Karpas-422 (cell line): Measurements from ENCODE around the gene MGRN1. TPM values are rescaled to one million over a fixed set of nuclear protein-coding genes. Genes with fewer than 3 reads are reported as not detected.

Experiments
- DNase-seq: peaks from one replicate; pipeline ENCODE4 v3.0.0-alpha.2; 2015
- H2AFZ ChIP-seq: fragments of 200-600 bp; sonication (generic); 2 replicates; pipeline ENCODE4 v1.6.1; 2014; ENCODE audit warnings: antibody characterized with exemption, low read length, mixed read lengths
- H3K27ac ChIP-seq: fragments of 200-600 bp; sonication (generic); 2 replicates; pipeline ENCODE4 v1.5.1; 2014; ENCODE audit warnings: mild to moderate bottlenecking, low read length, moderate library complexity
- H3K27me3 ChIP-seq: fragments of 200-600 bp; sonication (generic); 2 replicates; pipeline ENCODE4 v1.6.1; 2014; ENCODE audit warnings: low read length, mixed read lengths
- H3K36me3 ChIP-seq: fragments of 200-600 bp; sonication (generic); 2 replicates; pipeline ENCODE4 v1.6.1; 2014; ENCODE audit warnings: low read length, mixed read lengths; ENCODE audit not compliant: insufficient read depth
- H3K4me1 ChIP-seq: fragments of 200-600 bp; sonication (generic); 2 replicates; pipeline ENCODE4 v1.6.1; 2014; ENCODE audit warnings: mild to moderate bottlenecking, low read length, mixed read lengths
- H3K4me2 ChIP-seq: fragments of 200-600 bp; sonication (generic); 2 replicates; pipeline ENCODE4 v1.6.1; 2014; ENCODE audit warnings: low read length, low read depth, mild to moderate bottlenecking; ENCODE audit not compliant: poor library complexity, severe bottlenecking
- H3K4me3 ChIP-seq: fragments of 200-600 bp; sonication (generic); 2 replicates; pipeline ENCODE4 v1.5.1; 2014; ENCODE audit warnings: mild to moderate bottlenecking, antibody characterized with exemption, low read length, mixed read lengths
- H3K79me2 ChIP-seq: fragments of 200-600 bp; sonication (generic); 2 replicates; pipeline ENCODE4 v1.6.1; 2014; ENCODE audit warnings: mild to moderate bottlenecking, low read length, mixed read lengths
- H3K9ac ChIP-seq: fragments of 200-600 bp; sonication (generic); 2 replicates; pipeline ENCODE4 v1.6.0; 2014; ENCODE audit warnings: low read length
- H3K9me2 ChIP-seq: fragments of 200-600 bp; sonication (generic), shearing (Covaris generic); replicated peaks from 2 replicates; pipeline ENCODE4 v1.6.0; 2014; ENCODE audit warnings: mild to moderate bottlenecking, low read length, moderate library complexity; ENCODE audit not compliant: insufficient read depth
- H3K9me3 ChIP-seq: fragments of 300-700, 200-600 bp; sonication (generic); 2 replicates; pipeline ENCODE4 v1.6.1; 2014; ENCODE audit warnings: low read length, mixed read lengths
- H4K20me1 ChIP-seq: fragments of 200-600 bp; sonication (generic); 2 replicates; pipeline ENCODE4 v1.6.1; 2014; ENCODE audit warnings: mild to moderate bottlenecking, antibody characterized with exemption, low read length, low read depth; ENCODE audit not compliant: insufficient read depth
- total RNA-seq: library from RNA; depleted of rRNA; stranded (reverse); fragments of >200 nt; shearing (Covaris generic); gene quantifications from 2 replicates; pipeline ENCODE4 v1.2.3, GENCODE V29; 2014; ENCODE audit warnings: low replicate concordance

Gene MGRN1
- total RNA-seq, 1 experiment from 2014 or later: 23.0 TPM

GRCh38 chr16:4588961-4589360 lies 35.7 kb upstream of the MGRN1 start:
- Histone ChIP-seq H3K27ac (no peak overlapping the region), H3K27me3 (no peaks in the 10 kb centered on the region), H3K9me2 (no peaks in the 10 kb centered on the region), H3K4me1 (no peaks in the 10 kb centered on the region), H3K79me2 (no peaks in the 10 kb centered on the region), H4K20me1 (no peaks in the 10 kb centered on the region), H3K36me3 (no peaks in the 10 kb centered on the region), H2AFZ (no peak overlapping the region), H3K4me2 (no peak overlapping the region), H3K9ac (no peak overlapping the region), H3K4me3 (no peak overlapping the region), H3K9me3 (no peaks in the 10 kb centered on the region)
- DNase-seq: no peak

DNA sequence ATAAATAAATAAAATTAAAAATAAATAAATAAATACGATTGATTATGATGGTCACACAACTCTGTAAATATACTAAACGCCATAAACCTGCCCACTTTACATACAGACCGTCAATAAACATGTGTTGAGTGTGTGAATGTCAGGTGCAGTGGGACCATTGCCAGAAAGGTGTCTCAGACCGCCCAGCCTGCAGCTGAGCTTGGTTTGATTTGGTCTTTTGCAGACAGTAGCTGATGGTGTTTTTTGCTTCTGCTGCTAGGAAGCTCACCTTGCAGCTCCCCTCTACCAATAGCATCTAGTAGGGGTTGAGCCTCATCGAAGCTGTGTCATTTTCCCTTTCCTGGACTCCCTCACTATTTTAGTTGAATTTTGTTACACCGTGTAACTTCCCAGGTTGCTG lies 33.4 kb upstream of the MGRN1 start:
- Histone ChIP-seq H3K27me3 (no peaks in the 10 kb centered on the region), H3K9ac (no peak overlapping the region), H2AFZ (no peak overlapping the region), H3K27ac (no peak overlapping the region), H3K9me2 (no peaks in the 10 kb centered on the region), H3K79me2 (no peaks in the 10 kb centered on the region), H3K4me2 (no peak overlapping the region), H3K9me3 (no peaks in the 10 kb centered on the region), H4K20me1 (no peaks in the 10 kb centered on the region), H3K4me1 (no peaks in the 10 kb centered on the region), H3K4me3 (no peak overlapping the region), H3K36me3 (no peaks in the 10 kb centered on the region)
- DNase-seq: no peak

GRCh38 chr16:4591706-4592470 lies 32.7 kb upstream of the MGRN1 start:
- no peaks in the 10 kb centered on the region for H3K9me3 ChIP-seq
- no peaks in the 10 kb centered on the region for H4K20me1 ChIP-seq
- no peak overlapping the region for H3K4me2 ChIP-seq
- no peaks in the 10 kb centered on the region for H3K4me1 ChIP-seq
- H2AFZ ChIP-seq: no peak overlapping the region
- no peak overlapping the region for H3K9ac ChIP-seq
- H3K27ac ChIP-seq: no peak overlapping the region
- H3K27me3 ChIP-seq: no peaks in the 10 kb centered on the region
- H3K36me3 ChIP-seq: no peaks in the 10 kb centered on the region
- H3K79me2 ChIP-seq: no peaks in the 10 kb centered on the region
- no peaks in the 10 kb centered on the region for H3K9me2 ChIP-seq
- no peak overlapping the region for H3K4me3 ChIP-seq
- DNase-seq: no peak

GRCh38 chr16:4593086-4593485 lies 31.5 kb upstream of the MGRN1 start:
- DNase-seq: no peak
- Histone ChIP-seq H3K4me2 (no peak overlapping the region), H3K4me1 (no peaks in the 10 kb centered on the region), H2AFZ (no peak overlapping the region), H3K9me3 (no peaks in the 10 kb centered on the region), H3K79me2 (no peaks in the 10 kb centered on the region), H3K9me2 (no peaks in the 10 kb centered on the region), H3K9ac (no peak overlapping the region), H3K27ac (no peak overlapping the region), H3K4me3 (no peak overlapping the region), H4K20me1 (no peaks in the 10 kb centered on the region), H3K27me3 (no peaks in the 10 kb centered on the region), H3K36me3 (no peaks in the 10 kb centered on the region)

- Histone ChIP-seq H3K79me2 (no peaks in the 10 kb centered on the region), H4K20me1 (no peaks in the 10 kb centered on the region), H3K4me3 (no peak overlapping the region), H3K27ac (no peak overlapping the region), H3K9me3 (no peaks in the 10 kb centered on the region), H2AFZ (no peak overlapping the region), H3K9ac (no peak overlapping the region), H3K4me1 (no peaks in the 10 kb centered on the region), H3K27me3 (no peaks in the 10 kb centered on the region), H3K36me3 (no peaks in the 10 kb centered on the region), H3K4me2 (no peak overlapping the region), H3K9me2 (no peaks in the 10 kb centered on the region)
- no peak for DNase-seq
Measured at GRCh38 chr16:4594433-4595410, 29.9 kb upstream of the MGRN1 start.

- H3K36me3 ChIP-seq: no peaks in the 10 kb centered on the region
- H3K4me1 ChIP-seq: no peaks in the 10 kb centered on the region
- no peak overlapping the region for H3K9ac ChIP-seq
- H3K4me3 ChIP-seq: no peak overlapping the region
- H4K20me1 ChIP-seq: no peaks in the 10 kb centered on the region
- H3K27ac ChIP-seq: no peak overlapping the region
- H3K4me2 ChIP-seq: no peak overlapping the region
- H3K9me2 ChIP-seq: no peaks in the 10 kb centered on the region
- H3K79me2 ChIP-seq: no peaks in the 10 kb centered on the region
- no peaks in the 10 kb centered on the region for H3K9me3 ChIP-seq
- H3K27me3 ChIP-seq: no peaks in the 10 kb centered on the region
- DNase-seq: no peak
- no peak overlapping the region for H2AFZ ChIP-seq
Measured at GRCh38 chr16:4597174-4597573, 27.5 kb upstream of the MGRN1 start.

GRCh38 chr16:4599037-4599436 lies 25.6 kb upstream of the MGRN1 start:
- H2AFZ ChIP-seq: no peak overlapping the region
- H3K27me3 ChIP-seq: no peaks in the 10 kb centered on the region
- no peak overlapping the region for H3K4me2 ChIP-seq
- H3K27ac ChIP-seq: no peak overlapping the region
- no peak overlapping the region for H3K4me3 ChIP-seq
- H3K4me1 ChIP-seq: no peaks in the 10 kb centered on the region
- H3K9ac ChIP-seq: no peak overlapping the region
- H4K20me1 ChIP-seq: no peaks in the 10 kb centered on the region
- DNase-seq: no peak
- no peaks in the 10 kb centered on the region for H3K9me2 ChIP-seq
- H3K9me3 ChIP-seq: no peaks in the 10 kb centered on the region
- no peaks in the 10 kb centered on the region for H3K36me3 ChIP-seq
- H3K79me2 ChIP-seq: no peaks in the 10 kb centered on the region

GRCh38 chr16:4599545-4599944 lies 25.1 kb upstream of the MGRN1 start:
- H3K27me3 ChIP-seq: no peaks in the 10 kb centered on the region
- no peak overlapping the region for H3K4me3 ChIP-seq
- no peaks in the 10 kb centered on the region for H3K9me2 ChIP-seq
- H3K9ac ChIP-seq: no peak overlapping the region
- no peaks in the 10 kb centered on the region for H3K79me2 ChIP-seq
- no peak overlapping the region for H3K27ac ChIP-seq
- no peaks in the 10 kb centered on the region for H3K4me1 ChIP-seq
- no peaks in the 10 kb centered on the region for H3K9me3 ChIP-seq
- no peaks in the 10 kb centered on the region for H3K36me3 ChIP-seq
- no peak overlapping the region for H2AFZ ChIP-seq
- H4K20me1 ChIP-seq: no peaks in the 10 kb centered on the region
- no peak overlapping the region for H3K4me2 ChIP-seq
- no peak for DNase-seq
